T-helper 1 cell treated with Interleukin-12 subunit alpha and Interleukin-12 subunit beta and Interleukin-4 antibody, amounts not matched to agents 30 μg/mL and 1 μg/mL, for 36 hours (primary cell): ENCODE data around the gene CLPTM1.
"Not testable (repeated sequence)": the region's sequence is repeated elsewhere in the genome, so short reads cannot be mapped to it uniquely, and the experiment has no call there.

Source experiments
- H3K27ac Mint-ChIP-seq: one replicate; pipeline ENCODE4 v1.8.0; 2021; ENCODE audit warnings: mild to moderate bottlenecking, mixed read lengths
- H3K27me3 Mint-ChIP-seq: one replicate; pipeline ENCODE4 v1.8.0; 2021; ENCODE audit warnings: low read depth, mixed read lengths
- H3K36me3 Mint-ChIP-seq: one replicate; pipeline ENCODE4 v1.8.0; 2021; ENCODE audit warnings: low read depth, mixed read lengths
- H3K4me1 Mint-ChIP-seq: one replicate; pipeline ENCODE4 v1.8.0; 2021; ENCODE audit warnings: low read depth, mixed read lengths
- H3K4me3 Mint-ChIP-seq: one replicate; pipeline ENCODE4 v1.8.0; 2021; ENCODE audit warnings: mild to moderate bottlenecking, moderate library complexity, mixed read lengths
- H3K9me3 Mint-ChIP-seq: one replicate; pipeline ENCODE4 v1.8.0; 2021; ENCODE audit warnings: mixed read lengths

Gene CLPTM1

GRCh38 chr19:44926245-44927077 is 28.7 kb upstream of the CLPTM1 start:
- Mint-ChIP-seq H3K4me3 (peak overlapping the region; percentile 46), H3K27me3 (peaks cover 24% of the 10 kb centered on the region)
- H3K27ac Mint-ChIP-seq, H3K9me3 Mint-ChIP-seq, H3K4me1 Mint-ChIP-seq, H3K36me3 Mint-ChIP-seq: not testable (repeated sequence)

GRCh38 chr19:44927746-44928145 is 27.4 kb upstream of the CLPTM1 start:
- H3K27ac Mint-ChIP-seq: no peak overlapping the region
- H3K9me3 Mint-ChIP-seq: no peaks in the 10 kb centered on the region
- H3K36me3 Mint-ChIP-seq: no peaks in the 10 kb centered on the region
- H3K27me3 Mint-ChIP-seq: peaks cover 24% of the 10 kb centered on the region
- no peak overlapping the region for H3K4me3 Mint-ChIP-seq
- H3K4me1 Mint-ChIP-seq: peaks cover 5% of the 10 kb centered on the region

- H3K9me3 Mint-ChIP-seq: no peaks in the 10 kb centered on the region
- H3K27ac Mint-ChIP-seq: no peak overlapping the region
- peaks cover 25% of the 10 kb centered on the region for H3K27me3 Mint-ChIP-seq
- peaks cover 5% of the 10 kb centered on the region for H3K4me1 Mint-ChIP-seq
- no peak overlapping the region for H3K4me3 Mint-ChIP-seq
- H3K36me3 Mint-ChIP-seq: no peaks in the 10 kb centered on the region
These were observed 25.1 kb upstream of the CLPTM1 start for GRCh38 chr19:44930088-44930487.

- Mint-ChIP-seq H3K4me3 (no peak overlapping the region), H3K9me3 (no peaks in the 10 kb centered on the region), H3K27ac (no peak overlapping the region), H3K27me3 (peaks cover 14% of the 10 kb centered on the region), H3K36me3 (no peaks in the 10 kb centered on the region), H3K4me1 (peaks cover 5% of the 10 kb centered on the region)
These were observed 23.6 kb upstream of the CLPTM1 start for GRCh38 chr19:44931541-44931940.

GRCh38 chr19:44939668-44940067 is 15.5 kb upstream of the CLPTM1 start:
- H3K4me3 Mint-ChIP-seq: no peak overlapping the region
- H3K27me3 Mint-ChIP-seq: peaks cover 2% of the 10 kb centered on the region
- H3K4me1 Mint-ChIP-seq: no peaks in the 10 kb centered on the region
- no peaks in the 10 kb centered on the region for H3K36me3 Mint-ChIP-seq
- no peaks in the 10 kb centered on the region for H3K9me3 Mint-ChIP-seq
- H3K27ac Mint-ChIP-seq: no peak overlapping the region

- H3K36me3 Mint-ChIP-seq: no peaks in the 10 kb centered on the region
- H3K9me3 Mint-ChIP-seq: no peaks in the 10 kb centered on the region
- H3K4me1 Mint-ChIP-seq: no peaks in the 10 kb centered on the region
- no peak within 1 kb of the TSS for H3K27ac Mint-ChIP-seq
- no peaks in the 10 kb centered on the region for H3K27me3 Mint-ChIP-seq
- no peak within 1 kb of the TSS for H3K4me3 Mint-ChIP-seq
These were observed 13.1 kb upstream of the CLPTM1 start, which contains the start of gene APOC4 for GRCh38 chr19:44942067-44942571. Gene APOC4 (plus strand): TSS chr19:44942237. CDS start chr19:44942278, 41 bp downstream.

- no peaks in the 10 kb centered on the region for H3K4me1 Mint-ChIP-seq
- no peak overlapping the region for H3K4me3 Mint-ChIP-seq
- no peaks in the 10 kb centered on the region for H3K36me3 Mint-ChIP-seq
- no peaks in the 10 kb centered on the region for H3K9me3 Mint-ChIP-seq
- H3K27me3 Mint-ChIP-seq: no peaks in the 10 kb centered on the region
- H3K27ac Mint-ChIP-seq: no peak overlapping the region
These were observed 11.4 kb upstream of the CLPTM1 start for GRCh38 chr19:44943801-44944249.

- H3K4me1 Mint-ChIP-seq: no peaks in the 10 kb centered on the region
- H3K9me3 Mint-ChIP-seq: no peaks in the 10 kb centered on the region
These were observed 8.1 kb upstream of the CLPTM1 start for GRCh38 chr19:44947041-44947581.

GRCh38 chr19:44948237-44948636 is 6.9 kb upstream of the CLPTM1 start:
- Mint-ChIP-seq H3K36me3 (peaks cover 1% of the 10 kb centered on the region), H3K9me3 (no peaks in the 10 kb centered on the region), H3K27ac (no peak overlapping the region), H3K27me3 (no peaks in the 10 kb centered on the region), H3K4me1 (no peaks in the 10 kb centered on the region), H3K4me3 (no peak overlapping the region)

More at GRCh38 chr19:44947041-44947581, 8.1 kb upstream of the CLPTM1 start:
- no peak overlapping the region for H3K4me3 Mint-ChIP-seq
- no peaks in the 10 kb centered on the region for H3K27me3 Mint-ChIP-seq
- no peak overlapping the region for H3K27ac Mint-ChIP-seq
- peaks cover 1% of the 10 kb centered on the region for H3K36me3 Mint-ChIP-seq

GRCh38 chr19:44948763-44949374 is 6.3 kb upstream of the CLPTM1 start:
- H3K27ac Mint-ChIP-seq: no peak overlapping the region
- no peaks in the 10 kb centered on the region for H3K9me3 Mint-ChIP-seq
- no peak overlapping the region for H3K4me3 Mint-ChIP-seq

GRCh38 chr19:44949550-44949949 is 5.6 kb upstream of the CLPTM1 start:
- Mint-ChIP-seq H3K4me1 (peaks cover 5% of the 10 kb centered on the region), H3K36me3 (peaks cover 1% of the 10 kb centered on the region), H3K27me3 (no peaks in the 10 kb centered on the region), H3K9me3 (no peaks in the 10 kb centered on the region), H3K27ac (no peak overlapping the region), H3K4me3 (no peak overlapping the region)

More at GRCh38 chr19:44948763-44949374, 6.3 kb upstream of the CLPTM1 start:
- no peaks in the 10 kb centered on the region for H3K27me3 Mint-ChIP-seq
- peaks cover 1% of the 10 kb centered on the region for H3K36me3 Mint-ChIP-seq
- peaks cover 4% of the 10 kb centered on the region for H3K4me1 Mint-ChIP-seq

GRCh38 chr19:44951179-44952159 is 3.7 kb upstream of the CLPTM1 start:
- no peak overlapping the region for H3K27ac Mint-ChIP-seq
- H3K9me3 Mint-ChIP-seq: no peaks in the 10 kb centered on the region
- H3K36me3 Mint-ChIP-seq: peaks cover 3% of the 10 kb centered on the region
- peaks cover 16% of the 10 kb centered on the region for H3K4me1 Mint-ChIP-seq
- H3K4me3 Mint-ChIP-seq: no peak overlapping the region
- no peaks in the 10 kb centered on the region for H3K27me3 Mint-ChIP-seq

GRCh38 chr19:44954278-44954648 is 917 bp upstream of the CLPTM1 start:
- Mint-ChIP-seq H3K36me3 (peaks cover 3% of the 10 kb centered on the region), H3K27me3 (no peaks in the 10 kb centered on the region), H3K27ac (peak overlapping the region; percentile 100), H3K4me1 (peaks cover 33% of the 10 kb centered on the region), H3K9me3 (no peaks in the 10 kb centered on the region), H3K4me3 (peak overlapping the region; percentile 100)
